ENCODE results near the gene PCCA. TPM values are rescaled to one million over a fixed set of nuclear protein-coding genes. Genes with fewer than 3 reads are reported as not detected.

Gene PCCA
- total and polyA plus RNA-seq, 4 donors = 30.1 to 160 (median 76.3) TPM

DNA sequence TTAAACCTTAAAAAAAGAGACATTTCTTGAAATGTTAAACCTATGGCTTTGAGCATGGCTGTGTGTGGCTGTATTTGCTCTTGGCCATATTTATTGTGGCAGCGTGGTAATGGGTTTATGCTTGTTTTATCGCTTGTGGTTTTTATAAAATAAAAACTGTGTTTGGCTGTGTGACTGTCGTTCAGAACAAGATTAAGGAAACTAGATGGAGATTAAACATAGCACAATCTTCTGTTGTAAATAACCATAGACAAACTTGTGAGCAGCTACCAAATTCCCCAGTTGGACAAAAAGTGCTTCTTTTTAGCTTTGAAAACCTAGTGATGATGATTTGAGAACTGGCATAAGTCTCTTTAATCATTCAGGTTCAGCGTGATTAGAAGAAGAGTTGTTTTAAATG is 308.7 kb downstream of the PCCA start:
- Histone ChIP-seq H3K27me3 (ENCODE audit: control insufficient read depth in 4 of 4, insufficient read depth in 4 of 4, low read length in 3 of 4) (no peaks in the 10 kb centered on the region), H3K36me3 (ENCODE audit: control insufficient read depth in 4 of 4, insufficient read depth in 3 of 4, low read depth in 1 of 4, low read length in 3 of 4) (no peaks in the 10 kb centered on the region)
- 92% methylated on average over 4 of the region's 4 CpGs for WGBS

DNA sequence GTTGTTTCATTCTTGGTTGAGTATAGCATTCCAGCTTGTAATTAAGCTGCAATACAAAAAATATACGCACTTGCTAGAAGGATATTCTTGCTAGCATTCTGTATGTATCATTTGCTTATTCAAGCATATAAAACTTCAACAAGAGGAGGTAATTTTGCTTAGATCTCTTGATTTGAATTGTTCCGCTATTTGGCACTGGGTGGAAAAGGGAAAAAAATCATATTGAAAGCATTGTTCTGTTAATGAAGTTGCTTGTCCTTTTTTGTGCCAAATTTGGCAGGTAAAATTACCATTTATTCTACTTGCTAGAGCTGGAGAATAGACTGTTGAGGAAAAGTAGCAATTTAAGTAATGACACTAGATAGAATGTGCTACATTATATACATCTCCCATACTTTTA is 309.5 kb downstream of the PCCA start:
- no peak for DNase-seq (ENCODE audit: low spot score)
- peaks cover 0 to 2% (median under 1%) of the 10 kb centered on the region in 4 donors for H3K36me3 ChIP-seq (ENCODE audit: control insufficient read depth in 4 of 4, insufficient read depth in 3 of 4, low read depth in 1 of 4, low read length in 3 of 4)
- H3K4me3 ChIP-seq (ENCODE audit: low read depth in 1 of 3, low read length in 3 of 3) = no peak overlapping the region
- peaks cover 0 to 11% (median 1%) of the 10 kb centered on the region in 4 donors for H3K4me1 ChIP-seq (ENCODE audit: control insufficient read depth in 4 of 4, insufficient read depth in 4 of 4, low read length in 3 of 4)
- WGBS = 95% methylated on average over 2 of the region's 2 CpGs
- H3K9me3 ChIP-seq (ENCODE audit: control insufficient read depth in 4 of 4, low read length in 3 of 4) = peaks cover 0 to under 1% (median 0%) of the 10 kb centered on the region in 4 donors
- no peaks in the 10 kb centered on the region for H3K27me3 ChIP-seq (ENCODE audit: control insufficient read depth in 4 of 4, insufficient read depth in 4 of 4, low read length in 3 of 4)
- H3K27ac ChIP-seq (ENCODE audit: low read depth in 1 of 2, low read length in 2 of 2) = no peak overlapping the region
- TF ChIP-seq RXRA (IDR thresholded peaks at IDR 0.05) (no peak), SP1 (IDR thresholded peaks at IDR 0.05) (no peak), FOXA2 (IDR thresholded peaks at IDR 0.05) (no peak), YY1 (IDR thresholded peaks at IDR 0.05) (no peak), RAD21 (IDR thresholded peaks at IDR 0.05) (no peak), ATF3 (IDR thresholded peaks at IDR 0.05) (no peak), EGR1 (IDR thresholded peaks at IDR 0.05; ENCODE audit: low read depth in 2 of 2) (no peak), HNF4G (IDR thresholded peaks at IDR 0.05) (no peak), JUND (IDR thresholded peaks at IDR 0.05) (no peak), NR2F2 (IDR thresholded peaks at IDR 0.05) (no peak), HNF4A (conservative IDR thresholded peaks at IDR 0.05) (no peak)
- TF ChIP-seq, protein P1, sequence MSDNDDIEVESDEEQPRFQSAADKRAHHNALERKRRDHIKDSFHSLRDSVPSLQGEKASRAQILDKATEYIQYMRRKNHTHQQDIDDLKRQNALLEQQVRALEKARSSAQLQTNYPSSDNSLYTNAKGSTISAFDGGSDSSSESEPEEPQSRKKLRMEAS (IDR thresholded peaks at IDR 0.05) = no peak
- TF ChIP-seq, protein P2, sequence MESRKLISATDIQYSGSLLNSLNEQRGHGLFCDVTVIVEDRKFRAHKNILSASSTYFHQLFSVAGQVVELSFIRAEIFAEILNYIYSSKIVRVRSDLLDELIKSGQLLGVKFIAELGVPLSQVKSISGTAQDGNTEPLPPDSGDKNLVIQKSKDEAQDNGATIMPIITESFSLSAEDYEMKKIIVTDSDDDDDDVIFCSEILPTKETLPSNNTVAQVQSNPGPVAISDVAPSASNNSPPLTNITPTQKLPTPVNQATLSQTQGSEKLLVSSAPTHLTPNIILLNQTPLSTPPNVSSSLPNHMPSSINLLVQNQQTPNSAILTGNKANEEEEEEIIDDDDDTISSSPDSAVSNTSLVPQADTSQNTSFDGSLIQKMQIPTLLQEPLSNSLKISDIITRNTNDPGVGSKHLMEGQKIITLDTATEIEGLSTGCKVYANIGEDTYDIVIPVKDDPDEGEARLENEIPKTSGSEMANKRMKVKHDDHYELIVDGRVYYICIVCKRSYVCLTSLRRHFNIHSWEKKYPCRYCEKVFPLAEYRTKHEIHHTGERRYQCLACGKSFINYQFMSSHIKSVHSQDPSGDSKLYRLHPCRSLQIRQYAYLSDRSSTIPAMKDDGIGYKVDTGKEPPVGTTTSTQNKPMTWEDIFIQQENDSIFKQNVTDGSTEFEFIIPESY (IDR thresholded peaks at IDR 0.05) = no peak
- TF ChIP-seq, protein P3, sequence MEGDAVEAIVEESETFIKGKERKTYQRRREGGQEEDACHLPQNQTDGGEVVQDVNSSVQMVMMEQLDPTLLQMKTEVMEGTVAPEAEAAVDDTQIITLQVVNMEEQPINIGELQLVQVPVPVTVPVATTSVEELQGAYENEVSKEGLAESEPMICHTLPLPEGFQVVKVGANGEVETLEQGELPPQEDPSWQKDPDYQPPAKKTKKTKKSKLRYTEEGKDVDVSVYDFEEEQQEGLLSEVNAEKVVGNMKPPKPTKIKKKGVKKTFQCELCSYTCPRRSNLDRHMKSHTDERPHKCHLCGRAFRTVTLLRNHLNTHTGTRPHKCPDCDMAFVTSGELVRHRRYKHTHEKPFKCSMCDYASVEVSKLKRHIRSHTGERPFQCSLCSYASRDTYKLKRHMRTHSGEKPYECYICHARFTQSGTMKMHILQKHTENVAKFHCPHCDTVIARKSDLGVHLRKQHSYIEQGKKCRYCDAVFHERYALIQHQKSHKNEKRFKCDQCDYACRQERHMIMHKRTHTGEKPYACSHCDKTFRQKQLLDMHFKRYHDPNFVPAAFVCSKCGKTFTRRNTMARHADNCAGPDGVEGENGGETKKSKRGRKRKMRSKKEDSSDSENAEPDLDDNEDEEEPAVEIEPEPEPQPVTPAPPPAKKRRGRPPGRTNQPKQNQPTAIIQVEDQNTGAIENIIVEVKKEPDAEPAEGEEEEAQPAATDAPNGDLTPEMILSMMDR (IDR thresholded peaks at IDR 0.05; ENCODE audit: low read depth, low read length, missing input control) = no peak
- H3K9ac ChIP-seq (ENCODE audit: low read depth in 1 of 2, low read length in 2 of 2) = no peak overlapping the region

More for the DNA sequence above, 308.7 kb downstream of the PCCA start:
- Histone ChIP-seq H3K4me3 (ENCODE audit: low read depth in 1 of 3, low read length in 3 of 3) (no peak overlapping the region), H3K9me3 (ENCODE audit: control insufficient read depth in 4 of 4, low read length in 3 of 4) (no peaks in the 10 kb centered on the region), H3K27ac (ENCODE audit: low read depth in 1 of 2, low read length in 2 of 2) (no peak overlapping the region), H3K9ac (ENCODE audit: low read depth in 1 of 2, low read length in 2 of 2) (no peak overlapping the region), H3K4me1 (ENCODE audit: control insufficient read depth in 4 of 4, insufficient read depth in 4 of 4, low read length in 3 of 4) (peaks cover 0 to 11% (median 1%) of the 10 kb centered on the region in 4 donors)
- no peak for TF ChIP-seq RXRA (IDR thresholded peaks at IDR 0.05)
- TF ChIP-seq ATF3 (IDR thresholded peaks at IDR 0.05) = no peak
- no peak for TF ChIP-seq JUND (IDR thresholded peaks at IDR 0.05)
- no peak for DNase-seq (ENCODE audit: low spot score)

DNA sequence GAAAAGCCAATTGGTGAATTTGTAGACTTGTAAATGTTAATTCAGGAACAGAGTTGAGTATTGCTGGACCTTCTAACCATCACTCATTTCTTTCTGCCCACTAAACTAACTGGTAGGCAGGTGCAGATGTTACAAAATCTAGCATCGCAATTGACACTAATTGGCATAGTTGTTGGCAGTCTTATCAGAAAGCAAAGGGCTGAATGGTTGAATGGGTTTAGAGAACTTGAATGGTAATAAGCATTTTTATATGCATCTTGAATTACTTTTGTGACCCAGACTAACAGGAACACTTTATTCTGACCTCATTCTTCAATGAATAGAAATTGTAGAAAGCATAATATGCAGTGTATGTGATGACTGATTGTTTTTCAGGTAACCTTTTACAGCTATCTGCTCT is 310.6 kb downstream of the PCCA start:
- peaks cover 4 to 12% (median 6%) of the 10 kb centered on the region in 4 donors for H3K36me3 ChIP-seq (ENCODE audit: control insufficient read depth in 4 of 4, insufficient read depth in 3 of 4, low read depth in 1 of 4, low read length in 3 of 4)
- 72% methylated on average over 1 of the region's 1 CpG for WGBS

More for the DNA sequence above, 310.6 kb downstream of the PCCA start:
- DNase-seq (ENCODE audit: low spot score) = no peak
- Histone ChIP-seq H3K27ac (ENCODE audit: low read depth in 1 of 2, low read length in 2 of 2) (no peak overlapping the region), H3K27me3 (ENCODE audit: control insufficient read depth in 4 of 4, insufficient read depth in 4 of 4, low read length in 3 of 4) (no peaks in the 10 kb centered on the region), H3K4me1 (ENCODE audit: control insufficient read depth in 4 of 4, insufficient read depth in 4 of 4, low read length in 3 of 4) (peaks cover 0 to 11% (median 1%) of the 10 kb centered on the region in 4 donors), H3K4me3 (ENCODE audit: low read depth in 1 of 3, low read length in 3 of 3) (no peak overlapping the region), H3K9ac (ENCODE audit: low read depth in 1 of 2, low read length in 2 of 2) (no peak overlapping the region), H3K9me3 (ENCODE audit: control insufficient read depth in 4 of 4, low read length in 3 of 4) (peaks cover 0 to 2% (median 0%) of the 10 kb centered on the region in 4 donors)
- TF ChIP-seq, protein P2 (IDR thresholded peaks at IDR 0.05) = no peak
- no peak for TF ChIP-seq HNF4G (IDR thresholded peaks at IDR 0.05)
- TF ChIP-seq RAD21 (IDR thresholded peaks at IDR 0.05) = no peak
- no peak for TF ChIP-seq RXRA (IDR thresholded peaks at IDR 0.05)
- TF ChIP-seq, protein P3 (IDR thresholded peaks at IDR 0.05; ENCODE audit: low read depth, low read length, missing input control) = no peak
- no peak for TF ChIP-seq GABPA (IDR thresholded peaks at IDR 0.05 in 1 of 2, conservative IDR thresholded peaks at IDR 0.05 in 1 of 2)

Measured in liver (tissue), 9 donors.